Astrocyte of the cerebellum (primary cell): ENCODE measurements around the gene FAM107B.

Experiments
- DNase-seq: peaks from one replicate; pipeline ENCODE4 v3.0.0-alpha.2; 2011; ENCODE audit warnings: low read depth
- H3K4me3 ChIP-seq: 2 replicates; pipeline ENCODE4 v1.5.1; 2011; ENCODE audit warnings: mild to moderate bottlenecking, low read depth, low read length, moderate library complexity
- in situ Hi-C: cut with HindIII; loops from 2 replicates; pipeline ENCODE4 v1.10.0; 2017; ENCODE audit warnings: low sequenced_read_pairs
- TF ChIP-seq, protein P1 (sequence below): IDR thresholded peaks from 2 replicates; pipeline ENCODE4 v1.5.1; 2012; ENCODE audit warnings: low read length, low read depth, moderate library complexity, mild to moderate bottlenecking; ENCODE audit errors: missing control alignments

FAM107B gene

DNA sequence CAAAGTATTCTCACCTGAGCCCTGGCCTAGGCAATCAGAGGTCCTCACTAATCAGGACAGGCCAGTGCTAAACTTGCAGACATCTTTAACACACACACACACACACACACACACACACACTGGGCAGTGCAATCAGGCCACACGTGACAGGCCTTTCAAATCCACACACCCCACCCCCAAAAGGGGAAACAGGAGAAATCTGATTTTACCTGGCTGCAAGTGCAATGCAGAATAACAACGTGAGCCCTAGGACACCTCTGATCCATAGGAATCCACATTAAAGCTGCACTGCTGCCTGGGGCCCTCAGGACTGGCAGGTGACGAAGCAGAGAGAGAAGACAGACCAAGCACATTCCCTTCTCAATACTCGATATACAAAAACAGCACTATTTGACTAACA is 218.9 kb downstream of the FAM107B start:
- in situ Hi-C loops: no loop called here
- TF ChIP-seq, protein P1, sequence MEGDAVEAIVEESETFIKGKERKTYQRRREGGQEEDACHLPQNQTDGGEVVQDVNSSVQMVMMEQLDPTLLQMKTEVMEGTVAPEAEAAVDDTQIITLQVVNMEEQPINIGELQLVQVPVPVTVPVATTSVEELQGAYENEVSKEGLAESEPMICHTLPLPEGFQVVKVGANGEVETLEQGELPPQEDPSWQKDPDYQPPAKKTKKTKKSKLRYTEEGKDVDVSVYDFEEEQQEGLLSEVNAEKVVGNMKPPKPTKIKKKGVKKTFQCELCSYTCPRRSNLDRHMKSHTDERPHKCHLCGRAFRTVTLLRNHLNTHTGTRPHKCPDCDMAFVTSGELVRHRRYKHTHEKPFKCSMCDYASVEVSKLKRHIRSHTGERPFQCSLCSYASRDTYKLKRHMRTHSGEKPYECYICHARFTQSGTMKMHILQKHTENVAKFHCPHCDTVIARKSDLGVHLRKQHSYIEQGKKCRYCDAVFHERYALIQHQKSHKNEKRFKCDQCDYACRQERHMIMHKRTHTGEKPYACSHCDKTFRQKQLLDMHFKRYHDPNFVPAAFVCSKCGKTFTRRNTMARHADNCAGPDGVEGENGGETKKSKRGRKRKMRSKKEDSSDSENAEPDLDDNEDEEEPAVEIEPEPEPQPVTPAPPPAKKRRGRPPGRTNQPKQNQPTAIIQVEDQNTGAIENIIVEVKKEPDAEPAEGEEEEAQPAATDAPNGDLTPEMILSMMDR: no peak
- DNase-seq: no peak
- H3K4me3 ChIP-seq: no peak overlapping the region

DNA sequence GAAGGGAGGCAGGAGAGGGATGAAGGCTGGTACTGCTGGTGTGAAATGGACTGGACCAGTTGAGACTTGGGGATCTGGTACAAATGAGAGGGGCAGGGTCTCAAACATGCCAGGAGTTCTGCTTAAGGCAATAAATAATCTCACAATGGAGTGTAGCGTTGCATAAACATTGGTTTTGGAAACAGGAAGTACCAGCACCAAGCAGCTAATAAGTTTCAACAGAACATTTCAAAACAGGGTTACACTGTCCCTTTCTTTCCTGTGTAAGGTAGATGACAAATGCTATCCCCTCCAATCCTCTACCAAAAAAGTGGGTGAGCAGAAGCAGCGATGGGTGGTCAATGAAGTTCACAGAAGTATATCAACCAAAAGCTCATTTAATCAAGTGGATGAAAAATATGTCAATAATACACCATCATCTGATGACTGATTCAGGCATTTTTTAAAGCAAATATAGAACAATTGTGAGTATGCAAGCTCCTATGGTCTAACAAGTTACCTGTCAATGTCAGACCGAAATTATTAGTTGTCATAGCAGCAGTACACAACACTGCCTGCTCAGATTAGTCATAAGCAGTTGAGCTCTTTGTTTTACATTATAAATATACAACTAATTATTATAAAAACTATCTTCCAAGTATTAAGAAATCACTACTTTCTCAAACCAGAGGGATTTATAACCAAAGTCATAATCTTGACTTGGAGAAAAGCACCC is 220.0 kb downstream of the FAM107B start:
- H3K4me3 ChIP-seq: no peak overlapping the region
- in situ Hi-C loops: no loop called here
- no peak for DNase-seq
- TF ChIP-seq, protein P1: no peak

DNA sequence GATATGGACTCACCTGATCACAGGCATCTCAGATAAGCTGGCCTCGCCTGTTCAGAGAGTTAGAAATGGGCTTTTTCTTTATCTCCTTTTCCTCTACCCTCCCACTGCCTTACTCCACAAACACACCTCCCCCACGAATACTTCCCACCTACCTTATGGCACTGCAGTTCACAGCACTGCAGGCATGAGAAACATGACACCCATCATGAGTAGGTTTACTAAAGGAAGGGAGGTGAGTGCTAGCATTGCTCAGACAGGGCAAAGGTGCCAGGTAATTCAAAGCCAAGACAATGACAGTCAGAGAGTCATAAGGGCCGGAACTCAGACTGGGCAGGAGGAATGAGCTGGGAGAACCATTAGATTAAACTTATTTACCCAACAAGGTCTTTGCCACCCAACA is 220.6 kb downstream of the FAM107B start:
- no peak overlapping the region for H3K4me3 ChIP-seq
- in situ Hi-C loops: no loop called here
- TF ChIP-seq, protein P1: no peak
- no peak for DNase-seq

DNA sequence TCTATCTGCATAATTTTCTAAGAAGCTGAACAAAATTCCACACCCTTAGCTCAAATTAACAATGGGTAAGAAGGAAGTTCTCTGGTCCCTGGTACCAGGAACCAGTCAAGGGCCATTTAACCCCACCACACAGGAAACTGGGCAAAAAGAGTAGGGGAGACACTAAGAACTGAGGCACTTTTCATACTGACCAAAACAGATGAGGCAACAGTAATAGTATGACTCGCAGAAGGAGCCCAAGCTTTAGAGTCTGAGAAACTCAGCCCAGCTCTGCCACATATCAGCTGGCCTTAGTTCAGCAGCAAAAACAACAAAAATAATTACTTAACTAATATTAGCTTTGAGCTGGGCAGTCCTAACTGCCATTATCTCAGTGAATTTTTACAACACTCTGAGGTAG is 221.2 kb downstream of the FAM107B start:
- DNase-seq: no peak
- in situ Hi-C loops: no loop called here
- TF ChIP-seq, protein P1: no peak
- H3K4me3 ChIP-seq: no peak overlapping the region

DNA sequence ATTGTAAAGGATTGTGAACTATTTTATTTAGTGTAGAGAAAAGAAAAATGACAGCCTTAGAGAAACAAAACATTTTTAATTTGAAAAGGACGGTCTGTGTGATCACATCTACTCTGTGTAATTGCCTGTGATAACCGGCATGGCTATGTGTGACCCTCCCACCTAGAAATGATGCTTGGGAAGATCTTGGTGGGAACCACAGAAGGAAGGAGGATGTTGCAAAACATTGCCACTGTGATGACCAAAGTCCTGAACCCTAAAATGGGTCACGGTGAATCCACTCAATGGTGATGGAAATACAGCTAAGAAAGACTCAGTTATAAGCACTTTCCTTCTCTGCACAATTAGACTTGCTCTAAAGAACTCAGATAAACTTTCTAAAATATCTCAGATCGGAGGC is 222.7 kb downstream of the FAM107B start:
- TF ChIP-seq, protein P1: no peak
- no peak for DNase-seq
- in situ Hi-C loops: no loop called here
- no peak overlapping the region for H3K4me3 ChIP-seq

DNA sequence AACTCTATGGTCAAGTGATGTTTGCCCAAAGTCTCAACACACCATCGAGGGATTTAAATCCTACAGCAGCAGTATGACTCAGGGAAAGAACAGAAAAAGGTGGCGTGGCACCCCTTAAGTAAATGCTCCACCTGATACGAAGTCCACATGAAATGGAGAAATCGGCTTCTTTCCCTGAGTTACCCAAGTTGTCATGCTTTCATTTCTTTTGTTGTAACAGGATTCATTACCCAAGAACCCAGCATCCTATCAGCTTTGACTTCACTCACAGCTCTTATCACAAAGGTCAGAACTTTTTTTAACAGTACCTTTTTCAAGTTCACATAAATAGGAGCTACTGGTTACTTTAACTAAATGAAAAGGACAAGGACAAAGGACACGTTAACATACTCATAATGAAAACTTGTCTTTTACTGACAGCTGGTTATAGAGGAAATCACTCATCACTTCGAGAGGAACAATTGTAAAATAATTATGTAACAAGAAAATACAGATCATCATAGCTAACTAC is 224.2 kb downstream of the FAM107B start:
- TF ChIP-seq, protein P1: no peak
- in situ Hi-C loops: no loop called here
- no peak for DNase-seq
- H3K4me3 ChIP-seq: no peak overlapping the region

DNA sequence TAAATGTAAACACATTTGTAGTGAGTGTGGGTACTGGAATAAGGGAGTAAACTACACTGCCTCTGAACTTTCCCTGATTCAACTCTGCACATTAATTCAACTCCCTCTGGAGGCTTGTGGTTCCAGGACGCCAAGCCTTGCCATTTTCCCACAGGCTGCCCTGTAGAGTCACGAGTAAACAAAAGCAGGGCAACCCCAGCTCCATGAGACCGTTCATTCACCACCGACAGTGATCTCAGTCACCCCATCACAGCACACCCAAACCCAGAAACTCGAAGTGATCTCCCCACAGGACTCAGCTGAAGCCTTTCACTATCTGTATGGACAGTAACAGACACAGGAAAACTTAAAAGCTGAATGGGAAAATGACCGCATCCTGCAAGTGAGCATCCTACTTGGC is 225.2 kb downstream of the FAM107B start:
- in situ Hi-C loops: no loop called here
- no peak overlapping the region for H3K4me3 ChIP-seq
- TF ChIP-seq, protein P1: no peak
- no peak for DNase-seq
